Loucy (cell line): ENCODE measurements around the gene MPO.

Experiments
- H2AFZ ChIP-seq: fragments of 200-600 bp; sonication (generic); 2 replicates; pipeline ENCODE4 v1.6.0; 2016; ENCODE audit warnings: antibody characterized with exemption, mild to moderate bottlenecking, low read length, moderate library complexity
- H3F3A ChIP-seq: fragments of 200-600 bp; 2 replicates; pipeline ENCODE4 v1.6.0; 2016; ENCODE audit warnings: antibody characterized with exemption, low read depth, mild to moderate bottlenecking
- H3K27me3 ChIP-seq: fragments of 200-600 bp; sonication (generic); 2 replicates; pipeline ENCODE4 v1.6.1; 2014; ENCODE audit warnings: low read length, mild to moderate bottlenecking; ENCODE audit not compliant: insufficient read depth, poor library complexity, severe bottlenecking
- H3K36me3 ChIP-seq: fragments of 200-600 bp; sonication (generic); 2 replicates; pipeline ENCODE4 v1.6.1; 2016; ENCODE audit warnings: low read length; ENCODE audit not compliant: insufficient read depth
- H3K4me1 ChIP-seq: fragments of 200-600 bp; sonication (generic); 2 replicates; pipeline ENCODE4 v1.5.1; 2014; ENCODE audit warnings: low read length, mild to moderate bottlenecking; ENCODE audit not compliant: insufficient read depth, poor library complexity, severe bottlenecking
- H3K4me2 ChIP-seq: fragments of 200-600 bp; sonication (generic); 2 replicates; pipeline ENCODE4 v1.6.0; 2014; ENCODE audit warnings: antibody characterized with exemption, low read length, low read depth, mild to moderate bottlenecking; ENCODE audit not compliant: poor library complexity, severe bottlenecking
- H3K4me3 ChIP-seq: fragments of 200-600 bp; sonication (generic); 2 replicates; pipeline ENCODE4 v1.5.1; 2014; ENCODE audit warnings: low read length, mild to moderate bottlenecking, mixed read lengths; ENCODE audit not compliant: poor library complexity, severe bottlenecking
- H3K79me2 ChIP-seq: fragments of 200-600 bp; sonication (generic); 2 replicates; pipeline ENCODE4 v1.6.1; 2014; ENCODE audit warnings: low read length; ENCODE audit not compliant: insufficient read depth
- H3K9ac ChIP-seq: fragments of 200-600 bp; sonication (generic); 2 replicates; pipeline ENCODE4 v1.6.0; 2014; ENCODE audit warnings: mild to moderate bottlenecking, low read depth, low read length, moderate library complexity; ENCODE audit not compliant: poor library complexity, severe bottlenecking
- H3K9me2 ChIP-seq: fragments of 200-600 bp; sonication (generic); replicated peaks from 2 replicates; pipeline ENCODE4 v1.6.1; 2016; ENCODE audit warnings: low read depth, low read length, mixed read lengths
- H3K9me3 ChIP-seq: fragments of 200-600 bp; sonication (generic); 2 replicates; pipeline ENCODE4 v1.6.1; 2014; ENCODE audit warnings: mild to moderate bottlenecking, antibody characterized with exemption, low read length, low read depth; ENCODE audit not compliant: insufficient read depth
- H4K20me1 ChIP-seq: fragments of 200-600 bp; sonication (generic); 2 replicates; pipeline ENCODE4 v1.6.0; 2014; ENCODE audit warnings: antibody characterized with exemption, low read length, mild to moderate bottlenecking; ENCODE audit not compliant: insufficient read depth, poor library complexity, severe bottlenecking
- EZH2phosphoT487 ChIP-seq: fragments of 200-600 bp; IDR thresholded peaks from 2 replicates; pipeline ENCODE4 v1.6.1; 2018; ENCODE audit warnings: antibody characterized with exemption, mild to moderate bottlenecking, moderate library complexity, borderline replicate concordance
- TF ChIP-seq, protein P1 (sequence below): fragments of 200-600 bp; sonication (generic); conservative IDR thresholded peaks from 2 replicates; pipeline ENCODE4 v1.5.1; 2014; ENCODE audit warnings: mild to moderate bottlenecking, antibody characterized with exemption, low read length

MPO gene

DNA sequence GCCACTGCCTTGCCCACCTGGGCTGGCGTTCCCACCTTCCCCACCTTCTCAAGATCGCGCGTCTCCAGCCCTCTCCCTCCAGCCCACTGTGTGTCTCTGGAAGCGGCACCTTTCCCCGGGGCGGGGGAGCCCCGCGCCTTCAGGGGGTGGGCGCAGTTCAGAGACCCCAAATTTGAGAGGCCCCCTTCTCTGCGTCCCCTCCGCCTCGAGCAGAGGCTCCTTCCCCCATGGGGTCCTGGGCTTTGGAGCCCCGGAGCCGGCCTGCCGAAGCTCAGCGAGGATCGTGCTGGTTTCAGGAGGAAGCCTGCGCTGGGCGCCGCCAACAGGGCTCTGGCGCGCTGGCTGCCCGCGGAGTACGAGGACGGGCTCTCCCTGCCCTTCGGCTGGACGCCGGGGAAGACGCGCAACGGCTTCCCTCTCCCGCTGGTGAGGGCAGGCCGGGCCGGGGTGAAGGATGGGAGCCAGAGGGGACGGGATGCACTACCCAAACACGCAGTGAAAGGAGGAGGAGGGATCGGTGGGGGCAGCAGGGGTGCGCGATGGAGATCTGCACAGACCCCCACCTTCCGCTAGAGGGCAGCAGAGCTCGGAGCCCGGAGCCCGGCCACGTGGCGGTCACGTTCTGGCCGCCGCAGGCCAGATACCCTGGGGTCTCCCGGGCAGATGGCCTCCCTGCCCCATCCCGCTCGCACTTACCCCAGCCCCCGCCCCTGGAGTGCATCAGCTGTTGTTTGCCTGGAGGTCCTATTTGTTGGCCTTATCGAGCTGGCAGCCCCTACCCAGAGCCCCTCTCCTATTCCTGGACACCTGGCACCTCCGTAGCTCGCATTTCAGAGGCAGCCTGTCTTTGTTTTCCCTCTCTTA, 31.2 kb downstream of the MPO start:
- peaks cover 9% of the 10 kb centered on the region for H3K4me1 ChIP-seq
- no peaks in the 10 kb centered on the region for H4K20me1 ChIP-seq
- no peak overlapping the region for H3K4me3 ChIP-seq
- no peak for TF ChIP-seq EZH2phosphoT487
- TF ChIP-seq, protein P1, sequence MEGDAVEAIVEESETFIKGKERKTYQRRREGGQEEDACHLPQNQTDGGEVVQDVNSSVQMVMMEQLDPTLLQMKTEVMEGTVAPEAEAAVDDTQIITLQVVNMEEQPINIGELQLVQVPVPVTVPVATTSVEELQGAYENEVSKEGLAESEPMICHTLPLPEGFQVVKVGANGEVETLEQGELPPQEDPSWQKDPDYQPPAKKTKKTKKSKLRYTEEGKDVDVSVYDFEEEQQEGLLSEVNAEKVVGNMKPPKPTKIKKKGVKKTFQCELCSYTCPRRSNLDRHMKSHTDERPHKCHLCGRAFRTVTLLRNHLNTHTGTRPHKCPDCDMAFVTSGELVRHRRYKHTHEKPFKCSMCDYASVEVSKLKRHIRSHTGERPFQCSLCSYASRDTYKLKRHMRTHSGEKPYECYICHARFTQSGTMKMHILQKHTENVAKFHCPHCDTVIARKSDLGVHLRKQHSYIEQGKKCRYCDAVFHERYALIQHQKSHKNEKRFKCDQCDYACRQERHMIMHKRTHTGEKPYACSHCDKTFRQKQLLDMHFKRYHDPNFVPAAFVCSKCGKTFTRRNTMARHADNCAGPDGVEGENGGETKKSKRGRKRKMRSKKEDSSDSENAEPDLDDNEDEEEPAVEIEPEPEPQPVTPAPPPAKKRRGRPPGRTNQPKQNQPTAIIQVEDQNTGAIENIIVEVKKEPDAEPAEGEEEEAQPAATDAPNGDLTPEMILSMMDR = peak; percentile 70
- H3K4me2 ChIP-seq = no peak overlapping the region
- no peaks in the 10 kb centered on the region for H3K79me2 ChIP-seq
- no peaks in the 10 kb centered on the region for H3K9me2 ChIP-seq
- no peaks in the 10 kb centered on the region for H3K36me3 ChIP-seq
- H3F3A ChIP-seq = no peaks in the 10 kb centered on the region
- H3K9ac ChIP-seq = no peak overlapping the region
- no peaks in the 10 kb centered on the region for H3K9me3 ChIP-seq
- H3K27me3 ChIP-seq = no peaks in the 10 kb centered on the region
- H2AFZ ChIP-seq = peak overlapping the region; percentile 46; the same call in 1 of the 2 replicates

- H3K9ac ChIP-seq = no peak overlapping the region
- no peaks in the 10 kb centered on the region for H3K36me3 ChIP-seq
- H4K20me1 ChIP-seq = no peaks in the 10 kb centered on the region
- H3K27me3 ChIP-seq = no peaks in the 10 kb centered on the region
- no peak overlapping the region for H3K4me2 ChIP-seq
- H2AFZ ChIP-seq = no peak overlapping the region
- H3K79me2 ChIP-seq = no peaks in the 10 kb centered on the region
- H3K4me3 ChIP-seq = no peak overlapping the region
- H3K4me1 ChIP-seq = peaks cover 9% of the 10 kb centered on the region
- H3F3A ChIP-seq = no peaks in the 10 kb centered on the region
- no peaks in the 10 kb centered on the region for H3K9me2 ChIP-seq
- no peak for TF ChIP-seq EZH2phosphoT487
- TF ChIP-seq, protein P1 = no peak
- H3K9me3 ChIP-seq = no peaks in the 10 kb centered on the region
Observed at GRCh38 chr17:58248955-58249269, 31.8 kb downstream of the MPO start.

- Histone ChIP-seq H3K4me1 (peaks cover 9% of the 10 kb centered on the region), H3K4me2 (peak overlapping the region; percentile 51), H3K36me3 (no peaks in the 10 kb centered on the region), H4K20me1 (no peaks in the 10 kb centered on the region), H3K9ac (no peak overlapping the region), H3K9me3 (no peaks in the 10 kb centered on the region), H3K79me2 (no peaks in the 10 kb centered on the region), H2AFZ (peak overlapping the region; percentile 71), H3K4me3 (no peak overlapping the region), H3F3A (no peaks in the 10 kb centered on the region), H3K27me3 (no peaks in the 10 kb centered on the region), H3K9me2 (no peaks in the 10 kb centered on the region)
- TF ChIP-seq, protein P1 = no peak
- TF ChIP-seq EZH2phosphoT487 = no peak
Observed at GRCh38 chr17:58247511-58248363, 33.0 kb downstream of the MPO start.
